GM12878 (cell line): ENCODE measurements around the gene NCR2. TPM values are rescaled to one million over a fixed set of nuclear protein-coding genes. Genes with fewer than 3 reads are reported as not detected.

Source experiments
- ATAC-seq: fragments of 200-7000 bp; cut with Tn5 transposase; 3 replicates; pipeline ENCODE4 v1.9.1; 2020; ENCODE audit warnings: mild to moderate bottlenecking, moderate library complexity
- BruUV-seq: library from RNA; stranded (reverse); fragments of 400-500 nt; replicated peaks from 2 replicates; lab custom pipeline; 2021; lab: Mats Ljungman, UMichigan
- CTCF ChIA-PET: fragments of 300-600 bp; sonication (Branson Sonifier 250); formaldehyde crosslinking; extraction: SDS; loops from one replicate; lab custom pipeline; 2021; ENCODE audit warnings: inconsistent platforms; lab: Yijun Ruan, JAX
- POLR2A ChIA-PET: fragments of 350-600 bp; formaldehyde crosslinking; extraction: SDS; loops from one replicate; lab custom pipeline; 2021; ENCODE audit warnings: inconsistent platforms; lab: Charles Lee
- RAD21 ChIA-PET: fragments of 300-600 bp; sonication (Branson Sonifier 250); formaldehyde crosslinking; loops from one replicate; lab custom pipeline; 2023; ENCODE audit warnings: antibody characterized with exemption; ENCODE audit not compliant: unreplicated experiment; lab: Charles Lee
- SMC1A ChIA-PET: fragments of 300-600 bp; sonication (Branson Sonifier 250); formaldehyde crosslinking; loops from one replicate; lab custom pipeline; 2023; ENCODE audit not compliant: unreplicated experiment, uncharacterized antibody; lab: Charles Lee
- DNase-seq: peaks from one replicate; pipeline ENCODE4 v3.0.0-alpha.2; 2011; ENCODE audit warnings: low read depth, low spot score
- FAIRE-seq: peaks from 3 replicates; lab custom pipeline; 2011; peaks lifted over from hg19 to GRCh38; lab: Jason Lieb, UNC
- H2AFZ ChIP-seq: 2 replicates; pipeline ENCODE4 v1.6.0; 2011; ENCODE audit warnings: low read depth, low read length, control low read depth; ENCODE audit not compliant: control insufficient read depth
- H3K27ac ChIP-seq: 2 replicates; pipeline ENCODE4 v1.5.1; 2011; ENCODE audit warnings: control low read depth; ENCODE audit not compliant: control insufficient read depth, insufficient read depth
- H3K27me3 ChIP-seq, 2 experiments: replicated peaks in 1 of 2; 2 replicates each; pipeline versions ENCODE4 v1.6.0 to v1.6.1; 2011; ENCODE audit warnings: low read length in 1 of 2; ENCODE audit not compliant: control insufficient read depth in 2 of 2, insufficient read depth in 2 of 2
- H3K36me3 ChIP-seq, 2 experiments: 2 replicates each; pipeline ENCODE4 v1.5.1; 2011; ENCODE audit warnings: low read length in 1 of 2; ENCODE audit not compliant: control insufficient read depth in 2 of 2, insufficient read depth in 2 of 2
- H3K4me1 ChIP-seq: 2 replicates; pipeline ENCODE4 v1.6.1; 2011; ENCODE audit warnings: mild to moderate bottlenecking, low read length, moderate library complexity, mixed read lengths; ENCODE audit not compliant: control insufficient read depth, insufficient read depth
- H3K4me2 ChIP-seq: 2 replicates; pipeline ENCODE4 v1.6.0; 2011; ENCODE audit warnings: control low read depth; ENCODE audit not compliant: control insufficient read depth, insufficient read depth
- H3K4me3 ChIP-seq: fragments of 200-600 bp; sonication (generic); 2 replicates; pipeline ENCODE4 v1.5.1; 2016
- H3K79me2 ChIP-seq: 2 replicates; pipeline ENCODE4 v1.6.0; 2011; ENCODE audit warnings: low read length; ENCODE audit not compliant: control insufficient read depth, insufficient read depth
- H3K9ac ChIP-seq: 2 replicates; pipeline ENCODE4 v1.8.0; 2011; ENCODE audit warnings: low read length, control low read depth, mixed read lengths; ENCODE audit not compliant: control insufficient read depth, insufficient read depth
- H3K9me3 ChIP-seq: replicated peaks from 3 replicates; pipeline ENCODE4 v1.5.1; 2011; ENCODE audit warnings: mild to moderate bottlenecking, low read length; ENCODE audit not compliant: control insufficient read depth, insufficient read depth
- H4K20me1 ChIP-seq: 2 replicates; pipeline ENCODE4 v1.6.0; 2011; ENCODE audit not compliant: control insufficient read depth, insufficient read depth
- ESRRA ChIP-seq: IDR thresholded peaks from 2 replicates; pipeline ENCODE4 v1.6.1; 2012; ENCODE audit warnings: mild to moderate bottlenecking, low read length, improper control_type of control experiment
- JUND ChIP-seq: IDR thresholded peaks from 2 replicates; pipeline ENCODE4 v1.6.1; 2012; ENCODE audit warnings: low read depth, mild to moderate bottlenecking, low read length, improper control_type of control experiment, moderate library complexity
- MXI1 ChIP-seq: fragments of 150-350 bp; IDR thresholded peaks from 2 replicates; pipeline ENCODE4 v1.6.1; 2011; ENCODE audit warnings: low read depth, mild to moderate bottlenecking, inconsistent platforms, low read length, improper control_type of control experiment
- NFIC ChIP-seq: IDR thresholded peaks from 2 replicates; pipeline ENCODE4 v1.6.1; 2012; ENCODE audit warnings: low read depth, mild to moderate bottlenecking, inconsistent platforms, low read length, moderate library complexity
- RBBP5 ChIP-seq: fragments of 200-600 bp; sonication (generic); conservative IDR thresholded peaks from 2 replicates; pipeline ENCODE4 v1.6.1; 2016
- SMAD1 ChIP-seq: fragments of 450-650 bp; IDR thresholded peaks from 2 replicates; pipeline ENCODE4 v1.6.1; 2018; ENCODE audit warnings: mild to moderate bottlenecking, low read depth; ENCODE audit not compliant: partially characterized antibody
- SRF ChIP-seq, 2 experiments: IDR thresholded peaks; 2 replicates each; pipeline ENCODE4 v1.6.1; 2011; ENCODE audit warnings: low read depth in 2 of 2, low read length in 2 of 2, mild to moderate bottlenecking in 1 of 2, moderate library complexity in 1 of 2
- TCF12 ChIP-seq: IDR thresholded peaks from 2 replicates; pipeline ENCODE4 v1.6.1; 2011; ENCODE audit warnings: low read depth, mild to moderate bottlenecking, low read length
- WGBS: methylation state at CpG from one replicate; pipeline ENCODE4 v1.1.6; 2016; ENCODE audit warnings: low lambda C conversion rate; ENCODE audit not compliant: insufficient replicate concordance, insufficient coverage; ENCODE audit errors: missing lambda C conversion rate; 5-methylcytosine and 5-hydroxymethylcytosine counted together
- in situ Hi-C: fragments of 300-500 bp; cut with MboI; formaldehyde crosslinking; loops from 9 replicates; pipeline ENCODE4 v1.14.3; 2018; ENCODE audit warnings: mixed read lengths
- intact Hi-C: fragments of 100-400 bp; cut with micrococcal nuclease; formaldehyde crosslinking; loops from one replicate; pipeline ENCODE4 v1.14.2; 2022; ENCODE audit not compliant: unreplicated experiment
- polyA plus RNA-seq, 11 experiments: library from polyadenylated mRNA; depleted of rRNA in 4 of 11; unstranded in 6 of 11; stranded (reverse) in 5 of 11; fragments of >200 nt; fragmentation: Nextera tagmentation in 4 of 11; fragmentation: Illumina TruSeq in 1 of 11; extraction: Ambion mirVana in 4 of 11; extraction: Trizol in 1 of 11; gene quantifications; 1 replicate in 1 of 11; 2 replicates in 10 of 11; pipeline versions ENCODE4 v1.2.1 to v1.2.3, GENCODE V29; 2011 to 2016; ENCODE audit warnings: inconsistent platforms in 2 of 11, missing spikeins in 2 of 11, low read depth in 1 of 11
- total RNA-seq, 4 experiments: library from RNA; depleted of rRNA in 3 of 4; stranded (reverse); fragments of >200 nt in 3 of 4; fragmentation: Illumina TruSeq in 1 of 4; extraction: Trizol in 1 of 4; gene quantifications; 2 replicates each; pipeline versions ENCODE4 v1.2.1 to v1.2.3, GENCODE V29; 2013 to 2021
- TF ChIP-seq, protein P1 (sequence below): fragments of 450-650 bp; formaldehyde crosslinking; IDR thresholded peaks from 2 replicates; pipeline ENCODE4 v1.4.0; 2022; ENCODE audit warnings: mild to moderate bottlenecking, moderate library complexity

NCR2 gene
- total and polyA plus RNA-seq, 10 of the 15 experiments (the other 5 are each of a cell fraction or from before 2014, with no cell fraction given): 0.21 to 0.53 TPM; not detected in 8

GRCh38 chr6:41370488-41371111, 35.2 kb downstream of the NCR2 start:
- in situ Hi-C loops: loop anchor here (5.0 kb wide), 1 partner anchor 222 kb away; no protein-coding TSS in a partner anchor
- Histone ChIP-seq H3K4me1 (no peaks in the 10 kb centered on the region), H2AFZ (no peak overlapping the region)
- CTCF ChIA-PET: interaction anchor here (0.6 to 4.9 kb wide), 10 partner anchors 32 to 768 kb away, joined by 3 to 69 read pairs (median 3); partner anchors contain the start of gene NCR2
- TF ChIP-seq MXI1 (no peak), ESRRA (no peak), RBBP5 (no peak), NFIC (no peak), JUND (no peak), SMAD1 (no peak), TCF12 (no peak), SRF (IDR thresholded peaks at IDR 0.05; ENCODE audit: low read depth in 2 of 2, low read length in 2 of 2) (no peak)
- TF ChIP-seq, protein P1, sequence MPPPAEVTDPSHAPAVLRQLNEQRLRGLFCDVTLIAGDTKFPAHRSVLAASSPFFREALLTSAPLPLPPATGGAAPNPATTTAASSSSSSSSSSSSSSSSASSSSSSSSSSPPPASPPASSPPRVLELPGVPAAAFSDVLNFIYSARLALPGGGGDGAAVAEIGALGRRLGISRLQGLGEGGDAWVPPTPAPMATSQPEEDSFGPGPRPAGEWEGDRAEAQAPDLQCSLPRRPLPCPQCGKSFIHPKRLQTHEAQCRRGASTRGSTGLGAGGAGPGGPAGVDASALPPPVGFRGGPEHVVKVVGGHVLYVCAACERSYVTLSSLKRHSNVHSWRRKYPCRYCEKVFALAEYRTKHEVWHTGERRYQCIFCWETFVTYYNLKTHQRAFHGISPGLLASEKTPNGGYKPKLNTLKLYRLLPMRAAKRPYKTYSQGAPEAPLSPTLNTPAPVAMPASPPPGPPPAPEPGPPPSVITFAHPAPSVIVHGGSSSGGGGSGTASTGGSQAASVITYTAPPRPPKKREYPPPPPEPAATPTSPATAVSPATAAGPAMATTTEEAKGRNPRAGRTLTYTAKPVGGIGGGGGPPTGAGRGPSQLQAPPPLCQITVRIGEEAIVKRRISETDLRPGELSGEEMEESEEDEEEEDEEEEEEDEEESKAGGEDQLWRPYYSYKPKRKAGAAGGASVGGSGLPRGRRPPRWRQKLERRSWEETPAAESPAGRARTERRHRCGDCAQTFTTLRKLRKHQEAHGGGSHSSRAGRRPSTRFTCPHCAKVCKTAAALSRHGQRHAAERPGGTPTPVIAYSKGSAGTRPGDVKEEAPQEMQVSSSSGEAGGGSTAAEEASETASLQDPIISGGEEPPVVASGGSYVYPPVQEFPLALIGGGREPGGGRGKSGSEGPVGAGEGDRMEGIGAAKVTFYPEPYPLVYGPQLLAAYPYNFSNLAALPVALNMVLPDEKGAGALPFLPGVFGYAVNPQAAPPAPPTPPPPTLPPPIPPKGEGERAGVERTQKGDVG (CRISPR knock-in tag): no peak
- TF ChIP-seq, all 136 proteins: peak for 0
- no peak overlapping the region for H3K4me2 ChIP-seq
- POLR2A ChIA-PET: no interaction called here
- intact Hi-C loops: no loop called here
- no peaks in the 10 kb centered on the region for H3K36me3 ChIP-seq
- peaks cover 24 to 26% of the 10 kb centered on the region in 2 experiments for H3K27me3 ChIP-seq
- RAD21 ChIA-PET: interaction anchor here (1.1 kb wide), 1 partner anchor 217 kb away, joined by 3 read pairs; no protein-coding TSS in a partner anchor
- no peak for DNase-seq
- no peaks in the 10 kb centered on the region for H3K79me2 ChIP-seq
- no TSS peak for BruUV-seq
- no peak for ATAC-seq
- FAIRE-seq: no peak
- H3K9ac ChIP-seq: no peak overlapping the region
- H3K4me3 ChIP-seq: no peak overlapping the region
- H3K27ac ChIP-seq: no peak overlapping the region
- SMC1A ChIA-PET: interaction anchor here (0.6 to 1.5 kb wide), 4 partner anchors 64 to 244 kb away, joined by 3 to 6 read pairs (median 4); no protein-coding TSS in a partner anchor
- no peaks in the 10 kb centered on the region for H3K9me3 ChIP-seq
- 78% methylated on average over 6 of the region's 6 CpGs for WGBS
- no peaks in the 10 kb centered on the region for H4K20me1 ChIP-seq
